Lower leg skin (tissue), 3 donors: ENCODE results near the gene CELA2B.

ENCODE experiments used
- CTCF ChIP-seq, 3 donors: fragments of 450-650 bp; IDR thresholded peaks; one replicate each; pipeline ENCODE4 v1.5.1; 2016; ENCODE audit warnings: antibody characterized with exemption in 3 of 3, mild to moderate bottlenecking in 3 of 3, moderate library complexity in 2 of 3
- POLR2A ChIP-seq, 2 donors: fragments of 450-650 bp; IDR thresholded peaks; one replicate each; pipeline ENCODE4 v1.6.1; 2016 to 2017; ENCODE audit warnings: antibody characterized with exemption in 2 of 2, mild to moderate bottlenecking in 1 of 2, moderate library complexity in 1 of 2

GRCh38 chr1:15477646-15478212, 1.8 kb downstream of the CELA2B start:
- TF ChIP-seq POLR2A (IDR thresholded peaks at IDR 0.05), result no peak
- no peak for TF ChIP-seq CTCF (IDR thresholded peaks at IDR 0.05)
